Mammary epithelial cell (primary cell): ENCODE results near the gene COLEC12.

Experiments used
- EZH2 ChIP-seq: IDR thresholded peaks from 2 replicates; pipeline ENCODE4 v1.6.1; 2012; ENCODE audit warnings: low read length, inconsistent platforms, borderline replicate concordance
- TF ChIP-seq, protein P1 (sequence below), 2 donors: IDR thresholded peaks in 1 of 2; conservative IDR thresholded peaks in 1 of 2; 2 replicates each; pipeline ENCODE4 v1.5.1; 2011 to 2012; ENCODE audit warnings: inconsistent platforms in 2 of 2, low read length in 2 of 2, mild to moderate bottlenecking in 2 of 2, control low read depth in 1 of 2, low read depth in 1 of 2; ENCODE audit not compliant: insufficient read depth in 1 of 2; ENCODE audit errors: extremely low read depth in 1 of 2

DNA sequence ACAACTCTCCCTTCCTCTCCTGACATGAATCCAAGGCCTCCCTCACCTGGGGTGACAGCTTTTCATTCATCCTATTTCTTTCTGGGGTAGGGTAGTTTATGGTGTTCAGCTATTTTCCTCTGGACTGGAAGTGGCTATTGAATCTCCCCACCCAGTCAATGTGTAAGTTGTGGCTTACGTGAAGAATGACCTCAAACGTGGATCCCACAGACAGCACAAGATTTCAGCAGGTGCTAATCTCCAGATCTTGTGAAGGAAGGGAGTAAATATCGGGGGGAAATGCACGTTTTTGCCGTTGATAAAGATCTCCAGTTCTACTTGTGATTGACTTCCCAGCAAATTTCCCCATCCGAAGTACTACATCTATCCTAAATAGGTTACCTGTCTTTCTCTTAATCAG, 161.3 kb downstream of the COLEC12 start:
- TF ChIP-seq, protein P1, sequence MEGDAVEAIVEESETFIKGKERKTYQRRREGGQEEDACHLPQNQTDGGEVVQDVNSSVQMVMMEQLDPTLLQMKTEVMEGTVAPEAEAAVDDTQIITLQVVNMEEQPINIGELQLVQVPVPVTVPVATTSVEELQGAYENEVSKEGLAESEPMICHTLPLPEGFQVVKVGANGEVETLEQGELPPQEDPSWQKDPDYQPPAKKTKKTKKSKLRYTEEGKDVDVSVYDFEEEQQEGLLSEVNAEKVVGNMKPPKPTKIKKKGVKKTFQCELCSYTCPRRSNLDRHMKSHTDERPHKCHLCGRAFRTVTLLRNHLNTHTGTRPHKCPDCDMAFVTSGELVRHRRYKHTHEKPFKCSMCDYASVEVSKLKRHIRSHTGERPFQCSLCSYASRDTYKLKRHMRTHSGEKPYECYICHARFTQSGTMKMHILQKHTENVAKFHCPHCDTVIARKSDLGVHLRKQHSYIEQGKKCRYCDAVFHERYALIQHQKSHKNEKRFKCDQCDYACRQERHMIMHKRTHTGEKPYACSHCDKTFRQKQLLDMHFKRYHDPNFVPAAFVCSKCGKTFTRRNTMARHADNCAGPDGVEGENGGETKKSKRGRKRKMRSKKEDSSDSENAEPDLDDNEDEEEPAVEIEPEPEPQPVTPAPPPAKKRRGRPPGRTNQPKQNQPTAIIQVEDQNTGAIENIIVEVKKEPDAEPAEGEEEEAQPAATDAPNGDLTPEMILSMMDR (conservative IDR thresholded peaks at IDR 0.05 in 1 of 2, IDR thresholded peaks at IDR 0.05 in 1 of 2; ENCODE audit: extremely low read depth in 1 of 2, insufficient read depth in 1 of 2, low read depth in 1 of 2, low read length in 2 of 2), result no peak
- no peak for TF ChIP-seq EZH2
